HEK293 (cell line): ENCODE data around the gene KCNMA1.

ENCODE experiments used
- CTCF ChIA-PET: fragments of 350-600 bp; formaldehyde crosslinking; extraction: SDS; loops from one replicate; lab custom pipeline; 2021; ENCODE audit warnings: antibody characterized with exemption; lab: Yijun Ruan, JAX
- POLR2A ChIA-PET: fragments of 300-600 bp; formaldehyde crosslinking; extraction: SDS; loops from one replicate; lab custom pipeline; 2020; ENCODE audit warnings: antibody characterized with exemption, inconsistent platforms; lab: Yijun Ruan, JAX
- H3K27ac ChIP-seq: fragments of 200-500 bp; sonication (Bioruptor generic); 2 replicates; pipeline ENCODE4 v1.5.1; 2014; ENCODE audit warnings: low read depth, low read length, control low read depth, inconsistent platforms; ENCODE audit errors: extremely low read depth
- H3K36me3 ChIP-seq, 2 experiments: fragments of 200-500 bp in 1 of 2; sonication (Bioruptor generic) in 1 of 2; 1 replicate in 1 of 2; 2 replicates in 1 of 2; pipeline ENCODE4 v1.5.1; 2014 to 2017; ENCODE audit warnings: inconsistent platforms in 2 of 2, low read length in 2 of 2; ENCODE audit not compliant: control insufficient read depth in 2 of 2, insufficient read depth in 1 of 2
- H3K4me1 ChIP-seq: fragments of 200-500 bp; sonication (Bioruptor generic); 2 replicates; pipeline ENCODE4 v1.5.1; 2014; ENCODE audit warnings: mild to moderate bottlenecking, low read length, inconsistent platforms; ENCODE audit not compliant: control insufficient read depth, insufficient read depth
- H3K4me3 ChIP-seq: 2 replicates; pipeline ENCODE4 v1.5.1; 2011; ENCODE audit warnings: low read depth, mild to moderate bottlenecking, control low read depth, low read length, moderate library complexity
- H3K9me3 ChIP-seq: fragments of 200-500 bp; sonication (Bioruptor generic); 2 replicates; pipeline ENCODE4 v1.5.1; 2014; ENCODE audit warnings: low read depth, low read length, inconsistent platforms; ENCODE audit not compliant: control insufficient read depth, insufficient read depth
- KLF17 ChIP-seq: fragments of 450-650 bp; formaldehyde crosslinking; IDR thresholded peaks from 2 replicates; pipeline ENCODE4 v1.5.1; 2016; ENCODE audit warnings: missing biosample characterization, missing genetic modification characterization
- KLF7 ChIP-seq: fragments of 450-650 bp; formaldehyde crosslinking; IDR thresholded peaks from 2 replicates; pipeline ENCODE4 v1.5.1; 2016; ENCODE audit warnings: missing biosample characterization, missing genetic modification characterization, borderline replicate concordance
- PBX3 ChIP-seq: sonication (generic); formaldehyde crosslinking; IDR thresholded peaks from 2 replicates; pipeline ENCODE4 v1.8.1; 2022; ENCODE audit warnings: mild to moderate bottlenecking, moderate library complexity, missing genetic modification reagents
- PRDM4 ChIP-seq: fragments of 450-650 bp; formaldehyde crosslinking; IDR thresholded peaks from 2 replicates; pipeline ENCODE4 v1.5.1; 2017; ENCODE audit warnings: missing biosample characterization, missing genetic modification characterization
- TCF7L2 ChIP-seq: IDR thresholded peaks from 2 replicates; pipeline ENCODE4 v1.6.1; 2011; ENCODE audit warnings: low read depth, mild to moderate bottlenecking, inconsistent platforms, low read length, moderate library complexity, borderline replicate concordance
- TRIM28 ChIP-seq: IDR thresholded peaks from 2 replicates; pipeline ENCODE4 v1.6.1; 2011; ENCODE audit warnings: low read length, control low read depth, borderline replicate concordance
- ZFHX2 ChIP-seq: fragments of 450-650 bp; formaldehyde crosslinking; conservative IDR thresholded peaks from 2 replicates; pipeline ENCODE4 v1.5.1; 2016; ENCODE audit warnings: missing biosample characterization, missing genetic modification characterization
- ZNF157 ChIP-seq: fragments of 450-650 bp; formaldehyde crosslinking; IDR thresholded peaks from 2 replicates; pipeline ENCODE4 v1.5.1; 2016; ENCODE audit warnings: missing biosample characterization, missing genetic modification characterization
- ZNF16 ChIP-seq: fragments of 450-650 bp; formaldehyde crosslinking; IDR thresholded peaks from 2 replicates; pipeline ENCODE4 v1.5.1; 2016; ENCODE audit warnings: low read depth, missing biosample characterization, missing genetic modification characterization
- ZNF292 ChIP-seq: fragments of 450-650 bp; formaldehyde crosslinking; IDR thresholded peaks from 2 replicates; pipeline ENCODE4 v1.5.1; 2016; ENCODE audit warnings: low read depth, missing biosample characterization, missing genetic modification characterization, borderline replicate concordance
- ZNF324 ChIP-seq: fragments of 450-650 bp; formaldehyde crosslinking; IDR thresholded peaks from 2 replicates; pipeline ENCODE4 v1.5.1; 2016; ENCODE audit warnings: missing biosample characterization, missing genetic modification characterization
- ZNF354C ChIP-seq: fragments of 450-650 bp; formaldehyde crosslinking; IDR thresholded peaks from 2 replicates; pipeline ENCODE4 v1.5.1; 2016; ENCODE audit warnings: missing biosample characterization, missing genetic modification characterization, low read depth, borderline replicate concordance
- ZNF366 ChIP-seq: fragments of 450-650 bp; formaldehyde crosslinking; conservative IDR thresholded peaks from 2 replicates; pipeline ENCODE4 v1.5.1; 2016; ENCODE audit warnings: missing biosample characterization, missing genetic modification characterization
- ZNF501 ChIP-seq: fragments of 450-650 bp; formaldehyde crosslinking; IDR thresholded peaks from 2 replicates; pipeline ENCODE4 v1.5.1; 2016; ENCODE audit warnings: missing biosample characterization, missing genetic modification characterization
- ZNF544 ChIP-seq: fragments of 450-650 bp; formaldehyde crosslinking; IDR thresholded peaks from 2 replicates; pipeline ENCODE4 v1.5.0; 2017; ENCODE audit warnings: missing biosample characterization, missing genetic modification characterization
- ZNF561 ChIP-seq: fragments of 450-650 bp; IDR thresholded peaks from 2 replicates; pipeline ENCODE4 v1.5.1; 2018; ENCODE audit warnings: missing biosample characterization, missing genetic modification characterization, borderline replicate concordance
- ZNF571 ChIP-seq: fragments of 450-650 bp; formaldehyde crosslinking; IDR thresholded peaks from 2 replicates; pipeline ENCODE4 v1.5.0; 2017; ENCODE audit warnings: missing biosample characterization, missing genetic modification characterization
- TF ChIP-seq, protein P1 (sequence below): fragments of 450-650 bp; formaldehyde crosslinking; IDR thresholded peaks from 2 replicates; pipeline ENCODE4 v1.5.1; 2016; ENCODE audit warnings: missing biosample characterization, missing genetic modification characterization, low read depth
- TF ChIP-seq, protein P2 (sequence below): fragments of 450-650 bp; formaldehyde crosslinking; IDR thresholded peaks from 2 replicates; pipeline ENCODE4 v1.5.1; 2016; ENCODE audit warnings: missing biosample characterization, missing genetic modification characterization
- TF ChIP-seq, protein P3 (sequence below): fragments of 450-650 bp; formaldehyde crosslinking; IDR thresholded peaks from 2 replicates; pipeline ENCODE4 v1.5.1; 2017; ENCODE audit warnings: missing biosample characterization, missing genetic modification characterization
- TF ChIP-seq, protein P4 (sequence below): fragments of 450-650 bp; formaldehyde crosslinking; IDR thresholded peaks from 2 replicates; pipeline ENCODE4 v1.5.1; 2017; ENCODE audit warnings: missing biosample characterization, missing genetic modification characterization

The KCNMA1 gene

DNA sequence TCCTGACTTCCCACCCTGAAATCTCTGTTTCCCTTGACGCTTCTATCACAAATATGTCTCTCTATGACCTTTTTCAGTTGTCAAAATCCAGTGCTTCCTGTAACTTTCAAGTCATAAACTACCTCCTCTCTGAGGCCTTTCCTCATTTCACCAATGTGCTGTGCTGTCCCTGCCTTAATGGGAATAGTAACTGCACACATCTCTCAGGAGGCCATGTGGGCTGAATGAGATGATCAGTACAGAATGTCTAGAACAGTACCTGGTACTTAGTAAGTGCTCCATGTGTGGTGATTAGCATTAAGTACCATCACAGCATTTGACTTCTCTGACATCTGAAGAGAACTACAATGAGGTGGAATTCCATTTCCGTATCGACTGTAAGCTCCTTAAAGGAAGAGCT, 588.5 kb downstream of the KCNMA1 start (continued):
- TF ChIP-seq KLF7 (tag by site-specific recombination) (no peak), TCF7L2 (no peak), ZNF544 (tag by site-specific recombination) (no peak), ZFHX2 (tag by site-specific recombination) (no peak), ZNF16 (tag by site-specific recombination) (no peak), PBX3 (CRISPR knock-in tag) (no peak)

- Histone ChIP-seq H3K4me1 (no peaks in the 10 kb centered on the region), H3K4me3 (no peak overlapping the region), H3K36me3 (no peaks in the 10 kb centered on the region), H3K9me3 (no peaks in the 10 kb centered on the region), H3K27ac (no peak overlapping the region)
- TF ChIP-seq ZNF292 (tag by site-specific recombination) (no peak), PRDM4 (tag by site-specific recombination) (no peak), ZNF571 (tag by site-specific recombination) (no peak), ZNF354C (tag by site-specific recombination) (no peak), ZNF501 (tag by site-specific recombination) (no peak), ZNF157 (tag by site-specific recombination) (no peak), ZNF561 (tag by site-specific recombination) (no peak)
- TF ChIP-seq, protein P1, sequence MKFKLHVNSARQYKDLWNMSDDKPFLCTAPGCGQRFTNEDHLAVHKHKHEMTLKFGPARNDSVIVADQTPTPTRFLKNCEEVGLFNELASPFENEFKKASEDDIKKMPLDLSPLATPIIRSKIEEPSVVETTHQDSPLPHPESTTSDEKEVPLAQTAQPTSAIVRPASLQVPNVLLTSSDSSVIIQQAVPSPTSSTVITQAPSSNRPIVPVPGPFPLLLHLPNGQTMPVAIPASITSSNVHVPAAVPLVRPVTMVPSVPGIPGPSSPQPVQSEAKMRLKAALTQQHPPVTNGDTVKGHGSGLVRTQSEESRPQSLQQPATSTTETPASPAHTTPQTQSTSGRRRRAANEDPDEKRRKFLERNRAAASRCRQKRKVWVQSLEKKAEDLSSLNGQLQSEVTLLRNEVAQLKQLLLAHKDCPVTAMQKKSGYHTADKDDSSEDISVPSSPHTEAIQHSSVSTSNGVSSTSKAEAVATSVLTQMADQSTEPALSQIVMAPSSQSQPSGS: no peak
- TF ChIP-seq, protein P2, sequence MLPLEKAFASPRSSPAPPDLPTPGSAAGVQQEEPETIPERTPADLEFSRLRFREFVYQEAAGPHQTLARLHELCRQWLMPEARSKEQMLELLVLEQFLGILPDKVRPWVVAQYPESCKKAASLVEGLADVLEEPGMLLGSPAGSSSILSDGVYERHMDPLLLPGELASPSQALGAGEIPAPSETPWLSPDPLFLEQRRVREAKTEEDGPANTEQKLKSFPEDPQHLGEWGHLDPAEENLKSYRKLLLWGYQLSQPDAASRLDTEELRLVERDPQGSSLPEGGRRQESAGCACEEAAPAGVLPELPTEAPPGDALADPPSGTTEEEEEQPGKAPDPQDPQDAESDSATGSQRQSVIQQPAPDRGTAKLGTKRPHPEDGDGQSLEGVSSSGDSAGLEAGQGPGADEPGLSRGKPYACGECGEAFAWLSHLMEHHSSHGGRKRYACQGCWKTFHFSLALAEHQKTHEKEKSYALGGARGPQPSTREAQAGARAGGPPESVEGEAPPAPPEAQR (tag by site-specific recombination): no peak
- ChIA-PET CTCF (interaction anchor here (0.6 kb wide), 1 partner anchor 13 kb away, joined by 5 read pairs; no protein-coding TSS in a partner anchor), POLR2A (no interaction called here)
Measured at GRCh38 chr10:77045085-77045484, 592.5 kb downstream of the KCNMA1 start.

DNA sequence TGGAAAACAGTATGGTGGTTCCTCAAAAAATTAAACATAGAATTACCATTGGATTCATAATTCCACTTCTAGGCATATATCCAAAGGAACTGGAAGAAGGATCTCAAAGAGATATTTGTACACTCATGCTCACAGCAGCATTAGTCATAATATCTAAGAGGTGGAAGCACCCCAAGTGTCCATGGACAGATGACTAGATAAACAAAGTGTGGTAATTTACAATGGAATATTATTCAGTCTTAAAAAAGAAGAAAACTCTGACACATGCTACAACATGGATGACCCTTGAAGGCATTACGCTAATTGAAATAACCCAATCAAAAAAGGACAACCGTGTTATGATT, 594.2 kb downstream of the KCNMA1 start:
- Histone ChIP-seq H3K27ac (no peak overlapping the region), H3K4me1 (no peaks in the 10 kb centered on the region), H3K36me3 (no peaks in the 10 kb centered on the region), H3K4me3 (no peak overlapping the region), H3K9me3 (no peaks in the 10 kb centered on the region)
- TF ChIP-seq ZNF324 (tag by site-specific recombination): no peak
- TF ChIP-seq, protein P3, sequence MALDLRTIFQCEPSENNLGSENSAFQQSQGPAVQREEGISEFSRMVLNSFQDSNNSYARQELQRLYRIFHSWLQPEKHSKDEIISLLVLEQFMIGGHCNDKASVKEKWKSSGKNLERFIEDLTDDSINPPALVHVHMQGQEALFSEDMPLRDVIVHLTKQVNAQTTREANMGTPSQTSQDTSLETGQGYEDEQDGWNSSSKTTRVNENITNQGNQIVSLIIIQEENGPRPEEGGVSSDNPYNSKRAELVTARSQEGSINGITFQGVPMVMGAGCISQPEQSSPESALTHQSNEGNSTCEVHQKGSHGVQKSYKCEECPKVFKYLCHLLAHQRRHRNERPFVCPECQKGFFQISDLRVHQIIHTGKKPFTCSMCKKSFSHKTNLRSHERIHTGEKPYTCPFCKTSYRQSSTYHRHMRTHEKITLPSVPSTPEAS (tag by site-specific recombination): no peak
- TF ChIP-seq, protein P4, sequence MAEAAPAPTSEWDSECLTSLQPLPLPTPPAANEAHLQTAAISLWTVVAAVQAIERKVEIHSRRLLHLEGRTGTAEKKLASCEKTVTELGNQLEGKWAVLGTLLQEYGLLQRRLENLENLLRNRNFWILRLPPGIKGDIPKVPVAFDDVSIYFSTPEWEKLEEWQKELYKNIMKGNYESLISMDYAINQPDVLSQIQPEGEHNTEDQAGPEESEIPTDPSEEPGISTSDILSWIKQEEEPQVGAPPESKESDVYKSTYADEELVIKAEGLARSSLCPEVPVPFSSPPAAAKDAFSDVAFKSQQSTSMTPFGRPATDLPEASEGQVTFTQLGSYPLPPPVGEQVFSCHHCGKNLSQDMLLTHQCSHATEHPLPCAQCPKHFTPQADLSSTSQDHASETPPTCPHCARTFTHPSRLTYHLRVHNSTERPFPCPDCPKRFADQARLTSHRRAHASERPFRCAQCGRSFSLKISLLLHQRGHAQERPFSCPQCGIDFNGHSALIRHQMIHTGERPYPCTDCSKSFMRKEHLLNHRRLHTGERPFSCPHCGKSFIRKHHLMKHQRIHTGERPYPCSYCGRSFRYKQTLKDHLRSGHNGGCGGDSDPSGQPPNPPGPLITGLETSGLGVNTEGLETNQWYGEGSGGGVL (tag by site-specific recombination): no peak
- no peak for TF ChIP-seq TRIM28
- no peak for TF ChIP-seq KLF17 (tag by site-specific recombination)
- TF ChIP-seq ZNF366 (tag by site-specific recombination): no peak
- CTCF ChIA-PET: no interaction called here
- POLR2A ChIA-PET: no interaction called here
